GM18870 (cell line): ENCODE measurements around the gene HNRNPH2.

Experiments
- ATAC-seq: cut with Tn5 transposase; IDR thresholded peaks from one replicate; pipeline ENCODE4 v1.9.1; 2021; ENCODE audit warnings: moderate library complexity; ENCODE audit not compliant: unreplicated experiment

Gene HNRNPH2

GRCh38 chrX:101407748-101408531 lies at the start of gene HNRNPH2, which contains the start of gene GLA:
Gene HNRNPH2, plus strand, starts transcription at chrX:101408222. Its CDS starts 3,767 bp downstream, at chrX:101411989.
Gene GLA, minus strand, starts transcription at chrX:101407925. Its CDS starts 22 bp downstream, at chrX:101407903.
- peak; percentile 97 for ATAC-seq

GRCh38 chrX:101359966-101360365 lies 48.1 kb upstream of the HNRNPH2 start:
- no peak for ATAC-seq

- ATAC-seq: no peak
Measured at GRCh38 chrX:101360390-101360789, 47.6 kb upstream of the HNRNPH2 start.

GRCh38 chrX:101362116-101362515 lies 45.9 kb upstream of the HNRNPH2 start:
- ATAC-seq: no peak

DNA sequence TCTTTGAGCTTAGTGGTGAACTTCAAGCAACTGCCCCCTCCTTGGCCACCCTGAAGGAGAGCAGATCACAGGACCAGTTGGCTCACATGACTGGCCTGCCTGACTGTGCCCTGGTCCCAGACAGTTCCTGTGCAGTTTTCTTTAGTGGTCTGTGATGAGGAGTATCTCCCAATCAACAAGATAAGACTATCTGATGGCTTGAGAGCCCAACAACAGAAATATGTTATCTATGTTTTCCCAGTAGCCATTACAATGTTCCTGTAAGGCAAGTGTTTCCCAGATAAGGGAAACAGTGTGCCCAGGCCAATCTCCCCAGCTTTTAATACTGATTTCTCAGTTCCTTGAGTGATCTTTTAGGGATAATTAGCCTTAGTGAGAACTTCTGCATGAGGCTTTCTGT lies 45.3 kb upstream of the HNRNPH2 start:
- ATAC-seq: no peak

DNA sequence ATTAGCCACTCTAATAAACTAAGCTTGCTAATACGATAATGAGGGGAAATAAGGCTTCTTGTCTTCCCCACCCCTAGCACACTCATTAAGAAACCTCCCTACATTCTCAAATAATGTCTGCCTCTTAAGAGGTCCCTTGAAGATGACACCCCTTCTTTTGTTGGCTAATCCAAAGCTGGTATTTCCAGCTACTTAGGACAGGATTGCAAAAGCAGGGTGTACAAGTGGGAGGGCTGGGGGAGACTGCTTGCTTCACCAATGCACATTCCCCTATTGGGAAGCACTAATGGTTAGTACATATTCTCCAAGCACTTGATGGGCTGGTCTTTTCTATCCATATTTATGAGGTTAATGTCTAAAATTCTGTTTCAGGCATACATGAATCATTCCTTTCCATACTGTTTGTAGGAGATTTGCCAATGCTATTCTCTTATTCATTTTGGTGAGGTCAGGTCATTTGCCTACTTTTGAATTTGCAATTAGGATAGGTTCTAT lies 42.7 kb upstream of the HNRNPH2 start:
- no peak for ATAC-seq

GRCh38 chrX:101368800-101369199 lies 39.2 kb upstream of the HNRNPH2 start:
- ATAC-seq: no peak

DNA sequence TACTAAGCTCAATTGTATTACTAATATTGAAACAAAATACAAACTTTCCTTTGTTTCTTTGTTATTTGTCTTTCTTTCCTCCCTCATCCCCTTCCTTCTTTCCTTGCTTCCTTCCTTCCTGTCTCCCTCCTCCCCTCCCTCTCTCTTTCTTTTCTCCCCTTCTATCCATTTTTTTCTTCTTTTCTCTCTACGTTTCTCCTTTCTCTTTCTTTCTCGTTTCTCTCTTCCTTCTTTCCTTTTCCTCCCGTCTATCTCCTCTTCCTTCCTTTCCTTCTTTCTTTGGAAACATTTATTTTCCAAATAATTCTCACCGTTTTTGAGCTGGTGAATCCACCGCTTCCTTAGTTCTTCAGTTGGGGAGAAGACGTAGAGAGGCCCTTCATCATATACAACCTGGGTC lies 38.3 kb upstream of the HNRNPH2 start:
- ATAC-seq: no peak

GRCh38 chrX:101370888-101371504 lies 37.0 kb upstream of the HNRNPH2 start:
- ATAC-seq: peak; percentile 61

DNA sequence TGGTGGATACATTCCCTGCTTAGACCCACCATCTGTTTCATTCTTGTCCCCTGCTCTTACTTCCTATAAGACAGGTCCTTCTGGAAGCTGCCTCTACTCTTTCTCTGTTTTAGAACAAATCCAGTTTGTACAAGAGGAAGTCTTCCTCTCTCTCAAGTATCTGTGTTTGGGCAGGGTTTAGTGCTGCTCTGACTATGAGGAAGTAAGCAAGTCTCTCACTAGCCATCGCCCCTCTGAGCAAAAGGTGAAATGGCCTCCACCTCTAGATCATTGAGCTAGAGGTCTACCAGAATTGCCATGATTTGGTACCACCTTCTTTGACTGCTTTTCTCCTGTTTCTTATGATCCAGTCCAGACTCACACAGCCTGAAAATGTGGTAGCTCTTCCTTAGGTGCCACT lies 30.5 kb upstream of the HNRNPH2 start:
- ATAC-seq: no peak

GRCh38 chrX:101383679-101384205 lies 24.3 kb upstream of the HNRNPH2 start:
- peak; percentile 75 for ATAC-seq

GRCh38 chrX:101385026-101385684 lies 22.9 kb upstream of the HNRNPH2 start:
- no peak for ATAC-seq

- ATAC-seq: peak; percentile 71
Measured at GRCh38 chrX:101385795-101386541, 22.1 kb upstream of the HNRNPH2 start, which contains the start of gene BTK. Gene BTK, minus strand, starts transcription at chrX:101386191. Its CDS starts 10,907 bp downstream, at chrX:101375284.

- no peak for ATAC-seq
Measured at GRCh38 chrX:101386542-101386885, 21.5 kb upstream of the HNRNPH2 start.

DNA sequence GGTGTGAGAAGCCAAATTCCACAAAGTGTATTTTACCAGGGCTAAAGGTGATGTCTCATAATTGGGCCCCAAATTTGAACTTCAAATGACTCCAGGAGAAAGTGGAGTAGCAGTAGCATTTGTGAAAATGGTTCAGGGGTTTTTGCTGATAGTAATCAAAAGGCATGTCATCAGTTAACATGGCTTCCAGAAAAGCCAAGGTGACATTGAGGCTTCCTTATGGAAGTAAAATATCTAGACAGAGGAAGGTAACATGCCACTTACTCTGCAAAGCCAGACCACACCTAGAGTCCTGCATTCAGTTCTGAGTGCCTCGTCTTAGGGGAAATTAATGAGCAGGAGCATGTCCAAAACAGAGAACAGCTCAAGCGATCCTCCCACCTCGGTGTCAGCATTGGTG lies 19.4 kb upstream of the HNRNPH2 start:
- no peak for ATAC-seq

GRCh38 chrX:101390664-101391525 lies 17.1 kb upstream of the HNRNPH2 start, which contains the start of gene RPL36A:
Gene RPL36A, plus strand, starts transcription at chrX:101391011. Its CDS starts 33 bp downstream, at chrX:101391044.
- ATAC-seq: peak; percentile 69

GRCh38 chrX:101391831-101392230 lies 16.2 kb upstream of the HNRNPH2 start:
- no peak for ATAC-seq

DNA sequence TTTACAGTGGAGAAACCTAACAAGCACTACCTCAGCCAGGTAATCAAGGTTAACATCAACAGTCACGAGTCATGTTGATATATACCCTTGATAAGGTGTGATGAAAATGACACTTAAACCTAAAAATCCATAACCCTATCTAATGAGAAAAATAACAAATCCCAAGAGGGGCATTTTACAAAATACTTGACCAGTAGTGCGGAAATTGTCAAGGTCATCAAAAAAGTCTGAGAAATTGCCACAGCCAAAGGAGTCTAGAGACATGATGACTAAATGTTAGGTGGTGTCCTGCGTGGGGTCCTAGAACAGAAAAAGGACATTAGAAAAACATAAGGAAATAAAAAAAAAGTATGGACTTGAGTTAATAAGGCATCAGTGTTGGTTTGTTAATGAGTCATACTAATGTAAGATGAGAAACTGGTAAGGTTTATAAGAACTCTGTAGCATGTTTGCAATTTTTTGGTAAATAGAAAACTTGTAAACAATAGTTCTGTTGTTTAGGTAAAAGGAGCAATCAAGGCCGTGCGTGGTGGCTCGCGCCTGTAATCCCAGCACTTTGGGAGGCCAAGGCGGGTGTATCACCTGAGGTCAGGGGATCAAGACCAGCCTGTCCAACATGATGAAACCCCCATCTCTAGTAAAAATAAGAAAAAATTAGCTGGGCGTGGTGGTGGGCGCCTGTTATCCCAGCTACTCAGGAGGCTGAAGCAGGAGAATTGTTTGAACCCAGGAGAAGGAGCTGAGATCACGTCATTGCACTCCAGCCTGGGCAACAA lies 14.3 kb upstream of the HNRNPH2 start:
- no peak for ATAC-seq

DNA sequence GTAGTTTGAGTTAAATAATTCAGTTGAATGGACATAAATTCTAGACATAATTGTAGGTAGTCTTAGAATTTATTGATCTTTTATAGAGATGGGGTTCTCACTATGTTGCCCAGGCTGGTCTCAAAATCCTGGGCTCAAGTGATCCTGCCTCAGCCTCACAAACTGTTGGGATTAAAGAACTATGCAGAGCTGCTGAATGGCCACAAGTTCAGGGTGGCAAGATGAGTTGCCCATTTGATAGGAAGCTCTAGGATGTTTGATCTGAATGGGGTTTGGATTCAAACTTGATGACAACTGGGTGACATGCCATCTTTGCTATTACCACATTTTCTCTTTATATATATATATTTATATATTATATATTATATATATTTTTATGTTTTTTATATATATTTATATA lies 13.7 kb upstream of the HNRNPH2 start:
- no peak for ATAC-seq
